Cerebellar nuclear complex (tissue), 1 donor: Measurements from ENCODE around the gene PRR23E.

ENCODE experiments used
- DNase-seq, 2 experiments: peaks; one replicate each; lab custom pipeline; 2025; lab: John Stamatoyannopoulos, UW

Gene PRR23E

GRCh38 chr3:127185268-127185667 is 7.7 kb upstream of the PRR23E start:
- DNase-seq: no peak

GRCh38 chr3:127185962-127186674 is 6.8 kb upstream of the PRR23E start:
- DNase-seq: no peak

GRCh38 chr3:127187316-127187715 is 5.6 kb upstream of the PRR23E start:
- DNase-seq: no peak

- DNase-seq: no peak
These were observed 410 bp downstream of the PRR23E start for GRCh38 chr3:127193341-127193740.

- no peak for DNase-seq
These were observed 844 bp downstream of the PRR23E start for GRCh38 chr3:127193775-127194174.

GRCh38 chr3:127194601-127195187 is 1.8 kb downstream of the PRR23E start:
- DNase-seq: no peak

GRCh38 chr3:127195417-127195816 is 2.5 kb downstream of the PRR23E start:
- no peak for DNase-seq

- no peak for DNase-seq
These were observed 3.1 kb downstream of the PRR23E start for GRCh38 chr3:127196002-127196401.

GRCh38 chr3:127196466-127197299 is 3.8 kb downstream of the PRR23E start:
- DNase-seq: no peak

GRCh38 chr3:127197300-127198189 is 4.6 kb downstream of the PRR23E start:
- DNase-seq: no peak

- DNase-seq: no peak
These were observed 7.3 kb downstream of the PRR23E start for GRCh38 chr3:127200086-127200691.

GRCh38 chr3:127203024-127203423 is 10.1 kb downstream of the PRR23E start:
- DNase-seq: no peak

GRCh38 chr3:127204841-127205582 is 12.1 kb downstream of the PRR23E start:
- no peak for DNase-seq

GRCh38 chr3:127206154-127206553 is 13.2 kb downstream of the PRR23E start:
- no peak for DNase-seq

- no peak for DNase-seq
These were observed 13.9 kb downstream of the PRR23E start for GRCh38 chr3:127206611-127207516.

GRCh38 chr3:127207727-127208482 is 15.0 kb downstream of the PRR23E start:
- DNase-seq: no peak

- no peak for DNase-seq
These were observed 15.7 kb downstream of the PRR23E start for GRCh38 chr3:127208483-127209100.

- no peak for DNase-seq
These were observed 16.4 kb downstream of the PRR23E start for GRCh38 chr3:127209155-127209839.
